Endothelial cell (in vitro differentiated cells): ENCODE measurements around the gene IL1RAPL1. TPM values are rescaled to one million over a fixed set of nuclear protein-coding genes. Genes with fewer than 3 reads are reported as not detected.

Experiments
- DNase-seq: peaks from one replicate; pipeline ENCODE4 v3.0.0; 2021; ENCODE audit warnings: low spot score
- H3K27ac Mint-ChIP-seq: one replicate; pipeline ENCODE4 v1.8.0; 2021; ENCODE audit warnings: mixed read lengths, inconsistent platforms; ENCODE audit not compliant: unreplicated experiment
- H3K27me3 Mint-ChIP-seq: one replicate; pipeline ENCODE4 v1.8.0; 2021; ENCODE audit warnings: mild to moderate bottlenecking, moderate library complexity, mixed read lengths, inconsistent platforms; ENCODE audit not compliant: unreplicated experiment
- H3K36me3 Mint-ChIP-seq: one replicate; pipeline ENCODE4 v1.8.0; 2021; ENCODE audit warnings: mild to moderate bottlenecking, low read depth, mixed read lengths, inconsistent platforms; ENCODE audit not compliant: unreplicated experiment
- H3K4me1 Mint-ChIP-seq: one replicate; pipeline ENCODE4 v1.8.0; 2021; ENCODE audit warnings: mild to moderate bottlenecking, mixed read lengths, inconsistent platforms; ENCODE audit not compliant: unreplicated experiment
- H3K4me3 Mint-ChIP-seq: one replicate; pipeline ENCODE4 v1.8.0; 2021; ENCODE audit warnings: mild to moderate bottlenecking, mixed read lengths, inconsistent platforms; ENCODE audit not compliant: unreplicated experiment
- H3K9me3 Mint-ChIP-seq: one replicate; pipeline ENCODE4 v1.8.0; 2021; ENCODE audit warnings: mixed read lengths, inconsistent platforms; ENCODE audit not compliant: unreplicated experiment
- total RNA-seq: library from RNA; stranded (reverse); fragmentation: NEBNext Ultra II Directional; extraction: Animal tissue kit (Norgen Biotek cat#: 25700); gene quantifications from one replicate; pipeline ENCODE4 v1.2.1, GENCODE V29; 2021; ENCODE audit not compliant: unreplicated experiment
- TF ChIP-seq, protein P1 (sequence below): fragments of 200-600 bp; sonication (generic); IDR thresholded peaks from one replicate; pipeline ENCODE4 v1.5.0; 2021; ENCODE audit warnings: antibody characterized with exemption; ENCODE audit not compliant: unreplicated experiment

IL1RAPL1 gene
- total RNA-seq, 1 donor from 2014 or later: 0.18 TPM

- H3K27ac Mint-ChIP-seq: no peak overlapping the region
- H3K27me3 Mint-ChIP-seq: no peaks in the 10 kb centered on the region
- no peak overlapping the region for H3K4me3 Mint-ChIP-seq
- no peak for DNase-seq
- H3K36me3 Mint-ChIP-seq: no peaks in the 10 kb centered on the region
- TF ChIP-seq, protein P1, sequence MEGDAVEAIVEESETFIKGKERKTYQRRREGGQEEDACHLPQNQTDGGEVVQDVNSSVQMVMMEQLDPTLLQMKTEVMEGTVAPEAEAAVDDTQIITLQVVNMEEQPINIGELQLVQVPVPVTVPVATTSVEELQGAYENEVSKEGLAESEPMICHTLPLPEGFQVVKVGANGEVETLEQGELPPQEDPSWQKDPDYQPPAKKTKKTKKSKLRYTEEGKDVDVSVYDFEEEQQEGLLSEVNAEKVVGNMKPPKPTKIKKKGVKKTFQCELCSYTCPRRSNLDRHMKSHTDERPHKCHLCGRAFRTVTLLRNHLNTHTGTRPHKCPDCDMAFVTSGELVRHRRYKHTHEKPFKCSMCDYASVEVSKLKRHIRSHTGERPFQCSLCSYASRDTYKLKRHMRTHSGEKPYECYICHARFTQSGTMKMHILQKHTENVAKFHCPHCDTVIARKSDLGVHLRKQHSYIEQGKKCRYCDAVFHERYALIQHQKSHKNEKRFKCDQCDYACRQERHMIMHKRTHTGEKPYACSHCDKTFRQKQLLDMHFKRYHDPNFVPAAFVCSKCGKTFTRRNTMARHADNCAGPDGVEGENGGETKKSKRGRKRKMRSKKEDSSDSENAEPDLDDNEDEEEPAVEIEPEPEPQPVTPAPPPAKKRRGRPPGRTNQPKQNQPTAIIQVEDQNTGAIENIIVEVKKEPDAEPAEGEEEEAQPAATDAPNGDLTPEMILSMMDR: no peak
- H3K4me1 Mint-ChIP-seq: no peaks in the 10 kb centered on the region
- H3K9me3 Mint-ChIP-seq: no peaks in the 10 kb centered on the region
These were observed 479.3 kb downstream of the IL1RAPL1 start for GRCh38 chrX:29066516-29066915.

- Mint-ChIP-seq H3K36me3 (no peaks in the 10 kb centered on the region), H3K4me1 (peaks cover 2% of the 10 kb centered on the region), H3K4me3 (no peak overlapping the region), H3K27ac (no peak overlapping the region), H3K27me3 (no peaks in the 10 kb centered on the region), H3K9me3 (no peaks in the 10 kb centered on the region)
- DNase-seq: no peak
- TF ChIP-seq, protein P1: no peak
These were observed 480.1 kb downstream of the IL1RAPL1 start for GRCh38 chrX:29067351-29067750.

GRCh38 chrX:29071525-29072320, 484.5 kb downstream of the IL1RAPL1 start:
- H3K9me3 Mint-ChIP-seq: no peaks in the 10 kb centered on the region
- TF ChIP-seq, protein P1: no peak
- H3K27me3 Mint-ChIP-seq: no peaks in the 10 kb centered on the region
- H3K4me1 Mint-ChIP-seq: peaks cover 6% of the 10 kb centered on the region
- DNase-seq: no peak
- H3K27ac Mint-ChIP-seq: no peak overlapping the region
- no peak overlapping the region for H3K4me3 Mint-ChIP-seq
- H3K36me3 Mint-ChIP-seq: no peaks in the 10 kb centered on the region

DNA sequence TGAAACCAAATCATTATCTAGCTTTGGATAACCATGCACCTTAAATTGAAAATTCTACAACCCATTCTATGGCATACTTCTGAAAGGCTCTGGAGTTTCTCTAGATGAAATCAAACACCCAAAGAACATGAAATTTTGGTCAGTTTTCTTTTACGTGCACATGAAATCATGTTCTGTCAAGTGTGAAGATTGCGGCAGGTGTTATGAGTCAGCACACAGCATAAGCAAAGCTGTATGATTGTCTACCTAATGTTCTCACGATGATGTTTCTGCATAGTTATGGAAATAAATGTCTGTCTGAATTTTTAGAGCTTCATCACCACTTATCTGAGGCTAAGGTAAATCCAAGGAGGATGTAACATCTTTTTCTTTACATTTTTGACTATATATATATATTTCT, 495.3 kb downstream of the IL1RAPL1 start:
- H3K27me3 Mint-ChIP-seq: peaks cover 1% of the 10 kb centered on the region
- no peaks in the 10 kb centered on the region for H3K9me3 Mint-ChIP-seq
- no peak for DNase-seq
- no peak overlapping the region for H3K27ac Mint-ChIP-seq
- no peaks in the 10 kb centered on the region for H3K4me1 Mint-ChIP-seq
- H3K4me3 Mint-ChIP-seq: no peak overlapping the region
- TF ChIP-seq, protein P1: no peak
- H3K36me3 Mint-ChIP-seq: no peaks in the 10 kb centered on the region

- H3K4me1 Mint-ChIP-seq: no peaks in the 10 kb centered on the region
- H3K27ac Mint-ChIP-seq: no peak overlapping the region
- no peak overlapping the region for H3K4me3 Mint-ChIP-seq
- DNase-seq: no peak
- no peaks in the 10 kb centered on the region for H3K36me3 Mint-ChIP-seq
- TF ChIP-seq, protein P1: no peak
- H3K27me3 Mint-ChIP-seq: peaks cover 1% of the 10 kb centered on the region
- no peaks in the 10 kb centered on the region for H3K9me3 Mint-ChIP-seq
These were observed 496.6 kb downstream of the IL1RAPL1 start for GRCh38 chrX:29083823-29084222.
